Measurements from ENCODE around the gene SLC16A4. TPM values are rescaled to one million over a fixed set of nuclear protein-coding genes. Genes with fewer than 3 reads are reported as not detected.

The SLC16A4 gene
- total and polyA plus RNA-seq, 8 donors: 0.89 to 11.1 (median 2.6) TPM; not detected in 1

- Histone ChIP-seq H3K9me3 (no peaks in the 10 kb centered on the region), H3K36me3 (peaks cover 0 to 59% (median 45%) of the 10 kb centered on the region in 4 donors), H3K4me3 (no peak overlapping the region), H3K4me1 (peaks cover 0 to 7% (median 3%) of the 10 kb centered on the region in 4 donors), H3K27ac (no peak overlapping the region), H3K27me3 (no peaks in the 10 kb centered on the region)
- WGBS, 5 donors: 92 to 99% (median 94%) methylated on average over 1 of the region's 1 CpG
- intact Hi-C loops (cut with DNase I; ENCODE audit: low total_unique reads): no loop called here
- TF ChIP-seq POLR2AphosphoS5 (IDR thresholded peaks at IDR 0.05): no peak
- no peak for TF ChIP-seq EP300 (IDR thresholded peaks at IDR 0.05)
- no peak for TF ChIP-seq POLR2A (IDR thresholded peaks at IDR 0.05)
- no peak for TF ChIP-seq CTCF (IDR thresholded peaks at IDR 0.05)
- DNase-seq: no peak
Measured at GRCh38 chr1:110361856-110362255, 29.0 kb downstream of the SLC16A4 start.

DNA sequence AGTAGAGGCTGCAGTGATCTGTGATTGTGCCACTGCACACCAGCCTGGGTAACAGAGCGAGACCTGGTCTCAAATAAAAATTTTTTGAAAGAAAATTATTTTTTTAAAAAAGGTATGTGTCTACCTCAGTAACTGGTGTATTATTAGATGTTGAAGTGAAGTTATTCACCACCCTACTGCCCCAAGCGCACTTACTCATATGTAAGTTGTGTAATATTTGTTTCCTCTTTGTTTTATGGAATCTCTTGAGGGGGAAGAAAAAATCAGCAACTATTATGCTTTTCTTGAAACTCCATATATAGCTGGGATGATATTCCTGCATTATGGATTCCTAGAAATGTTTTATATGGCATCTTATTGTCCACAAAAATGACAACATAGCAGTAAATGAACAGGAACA lies 30.4 kb downstream of the SLC16A4 start:
- WGBS, 5 donors: 91 to 100% (median 97%) methylated on average over 2 of the region's 2 CpGs
- H3K27ac ChIP-seq: no peak overlapping the region
- no peaks in the 10 kb centered on the region for H3K27me3 ChIP-seq
- no peak overlapping the region for H3K4me3 ChIP-seq
- TF ChIP-seq POLR2AphosphoS5 (IDR thresholded peaks at IDR 0.05) (no peak), CTCF (IDR thresholded peaks at IDR 0.05) (no peak), EP300 (IDR thresholded peaks at IDR 0.05) (no peak), POLR2A (IDR thresholded peaks at IDR 0.05) (no peak)
- no peak for DNase-seq
- intact Hi-C loops (cut with DNase I; ENCODE audit: low total_unique reads): no loop called here
- no peaks in the 10 kb centered on the region for H3K9me3 ChIP-seq
- H3K4me1 ChIP-seq: peaks cover 0 to 20% (median 3%) of the 10 kb centered on the region in 4 donors
- H3K36me3 ChIP-seq: peaks cover 0 to 47% (median 35%) of the 10 kb centered on the region in 4 donors

GRCh38 chr1:110356379-110356778 lies 34.4 kb downstream of the SLC16A4 start:
- peaks cover 0 to 32% (median 6%) of the 10 kb centered on the region in 4 donors for H3K4me1 ChIP-seq
- TF ChIP-seq POLR2AphosphoS5 (IDR thresholded peaks at IDR 0.05) (no peak), CTCF (IDR thresholded peaks at IDR 0.05) (no peak), POLR2A (IDR thresholded peaks at IDR 0.05) (no peak), EP300 (IDR thresholded peaks at IDR 0.05) (no peak)
- H3K27ac ChIP-seq: no peak overlapping the region
- 60 to 70% (median 63%) methylated on average over 2 of the region's 2 CpGs for WGBS, 5 donors
- H3K36me3 ChIP-seq: peaks cover 0 to 26% (median 14%) of the 10 kb centered on the region in 4 donors
- no peak for DNase-seq
- no peaks in the 10 kb centered on the region for H3K27me3 ChIP-seq
- no peak overlapping the region for H3K4me3 ChIP-seq
- no peaks in the 10 kb centered on the region for H3K9me3 ChIP-seq
- intact Hi-C loops (cut with DNase I; ENCODE audit: low total_unique reads): no loop called here

DNA sequence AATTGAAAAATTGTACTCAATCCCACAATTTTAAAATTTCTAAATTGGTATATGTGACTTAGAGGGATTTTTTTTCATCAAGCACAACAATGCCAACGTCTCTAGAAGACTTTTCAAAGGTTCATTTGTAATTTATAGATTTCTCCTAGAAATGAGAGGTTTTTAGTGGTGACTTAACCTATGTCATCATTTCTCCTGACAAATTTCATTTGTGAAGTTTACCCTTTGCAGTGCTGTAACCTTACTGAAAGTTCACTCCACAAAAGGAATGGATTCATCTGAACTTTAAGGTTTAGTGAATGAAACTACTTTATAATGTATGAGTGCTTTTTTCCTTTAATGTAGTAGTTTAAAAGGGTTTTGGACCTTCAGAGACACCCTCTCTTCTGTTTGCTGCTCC lies 35.5 kb downstream of the SLC16A4 start:
- no peak for DNase-seq
- Histone ChIP-seq H3K4me3 (no peak overlapping the region), H3K4me1 (peaks cover 6 to 43% (median 16%) of the 10 kb centered on the region in 4 donors), H3K9me3 (no peaks in the 10 kb centered on the region), H3K27me3 (no peaks in the 10 kb centered on the region), H3K27ac (no peak overlapping the region), H3K36me3 (peaks cover 0 to 22% (median 13%) of the 10 kb centered on the region in 4 donors)
- TF ChIP-seq EP300 (IDR thresholded peaks at IDR 0.05): no peak
- no peak for TF ChIP-seq POLR2AphosphoS5 (IDR thresholded peaks at IDR 0.05)
- no peak for TF ChIP-seq CTCF (IDR thresholded peaks at IDR 0.05)
- no peak for TF ChIP-seq POLR2A (IDR thresholded peaks at IDR 0.05)
- 42 to 74% (median 68%) methylated on average over 1 of the region's 1 CpG for WGBS, 5 donors
- intact Hi-C loops (cut with DNase I; ENCODE audit: low total_unique reads): no loop called here

Measured in stomach (tissue), 9 donors.